Measurements from ENCODE around the gene FSTL4.
A peak's percentile ranks its signal among the peaks of the same experiment; 100 is the strongest.

Gene FSTL4

GRCh38 chr5:133247881-133248624 is 364.3 kb downstream of the FSTL4 start:
- no peaks in the 10 kb centered on the region for H3K9me3 ChIP-seq (ENCODE audit: insufficient read depth, low read length, severe bottlenecking)
- DNase-seq, result no peak
- H3K36me3 ChIP-seq (ENCODE audit: insufficient read depth, low read length), result no peaks in the 10 kb centered on the region
- peak overlapping the region; percentile 38; the same call in 1 of the 2 replicates for H3K27ac ChIP-seq (ENCODE audit: low read length)
- no peak overlapping the region for H3K4me3 ChIP-seq (ENCODE audit: low read depth in 1 of 2, low read length in 2 of 2)
- H3K79me2 ChIP-seq (ENCODE audit: insufficient read depth, low read length), result no peaks in the 10 kb centered on the region
- H3K9ac ChIP-seq (ENCODE audit: low read depth, low read length), result no peak overlapping the region
- peaks cover 95% of the 10 kb centered on the region for H3K4me1 ChIP-seq (ENCODE audit: insufficient read depth, low read length)
- no peak for TF ChIP-seq EZH2 (IDR thresholded peaks at IDR 0.05; ENCODE audit: borderline replicate concordance, low read depth, low read length, severe bottlenecking)
- TF ChIP-seq CTCF (IDR thresholded peaks at IDR 0.05; ENCODE audit: borderline replicate concordance, extremely low read depth, low read length, poor library complexity, severe bottlenecking), result no peak
- no peak overlapping the region for H2AFZ ChIP-seq (ENCODE audit: low read depth, low read length)
- no peak overlapping the region for H3K4me2 ChIP-seq (ENCODE audit: insufficient read depth, low read length)
- ATAC-seq (ENCODE audit: insufficient read depth, low read depth), result no peak
- no peaks in the 10 kb centered on the region for H4K20me1 ChIP-seq (ENCODE audit: insufficient read depth, low read length)
- peaks cover 7% of the 10 kb centered on the region for H3K27me3 ChIP-seq (ENCODE audit: insufficient read depth, low read length, poor library complexity)

- ATAC-seq (ENCODE audit: insufficient read depth, low read depth), result no peak
- Histone ChIP-seq H3K9ac (ENCODE audit: low read depth, low read length) (no peak overlapping the region), H2AFZ (ENCODE audit: low read depth, low read length) (no peak overlapping the region), H3K9me3 (ENCODE audit: insufficient read depth, low read length, severe bottlenecking) (no peaks in the 10 kb centered on the region), H4K20me1 (ENCODE audit: insufficient read depth, low read length) (no peaks in the 10 kb centered on the region), H3K4me1 (ENCODE audit: insufficient read depth, low read length) (peaks cover 87% of the 10 kb centered on the region), H3K79me2 (ENCODE audit: insufficient read depth, low read length) (no peaks in the 10 kb centered on the region), H3K4me3 (ENCODE audit: low read depth in 1 of 2, low read length in 2 of 2) (no peak overlapping the region), H3K4me2 (ENCODE audit: insufficient read depth, low read length) (no peak overlapping the region), H3K36me3 (ENCODE audit: insufficient read depth, low read length) (no peaks in the 10 kb centered on the region), H3K27me3 (ENCODE audit: insufficient read depth, low read length, poor library complexity) (peaks cover 7% of the 10 kb centered on the region), H3K27ac (ENCODE audit: low read length) (peak overlapping the region; percentile 38)
- DNase-seq, result no peak
- TF ChIP-seq EZH2 (IDR thresholded peaks at IDR 0.05; ENCODE audit: borderline replicate concordance, low read depth, low read length, severe bottlenecking), result no peak
- TF ChIP-seq CTCF (IDR thresholded peaks at IDR 0.05; ENCODE audit: borderline replicate concordance, extremely low read depth, low read length, poor library complexity, severe bottlenecking), result no peak
Measured at GRCh38 chr5:133247151-133247709, 365.1 kb downstream of the FSTL4 start.

GRCh38 chr5:133246376-133247150 is 365.8 kb downstream of the FSTL4 start:
- Histone ChIP-seq H3K4me2 (ENCODE audit: insufficient read depth, low read length) (no peak overlapping the region), H3K4me3 (ENCODE audit: low read depth in 1 of 2, low read length in 2 of 2) (no peak overlapping the region), H2AFZ (ENCODE audit: low read depth, low read length) (no peak overlapping the region), H3K36me3 (ENCODE audit: insufficient read depth, low read length) (no peaks in the 10 kb centered on the region), H4K20me1 (ENCODE audit: insufficient read depth, low read length) (no peaks in the 10 kb centered on the region), H3K4me1 (ENCODE audit: insufficient read depth, low read length) (peaks cover 81% of the 10 kb centered on the region), H3K79me2 (ENCODE audit: insufficient read depth, low read length) (no peaks in the 10 kb centered on the region), H3K27ac (ENCODE audit: low read length) (peak overlapping the region; percentile 58), H3K27me3 (ENCODE audit: insufficient read depth, low read length, poor library complexity) (peaks cover 7% of the 10 kb centered on the region), H3K9me3 (ENCODE audit: insufficient read depth, low read length, severe bottlenecking) (no peaks in the 10 kb centered on the region), H3K9ac (ENCODE audit: low read depth, low read length) (peak overlapping the region; percentile 16; the same call in 1 of the 2 replicates)
- TF ChIP-seq EZH2 (IDR thresholded peaks at IDR 0.05; ENCODE audit: borderline replicate concordance, low read depth, low read length, severe bottlenecking), result no peak
- DNase-seq (no peak), ATAC-seq (ENCODE audit: insufficient read depth, low read depth) (no peak)

GRCh38 chr5:133246053-133246370 is 366.3 kb downstream of the FSTL4 start:
- Histone ChIP-seq H2AFZ (ENCODE audit: low read depth, low read length) (no peak overlapping the region), H3K4me1 (ENCODE audit: insufficient read depth, low read length) (peaks cover 75% of the 10 kb centered on the region), H3K27me3 (ENCODE audit: insufficient read depth, low read length, poor library complexity) (peaks cover 6% of the 10 kb centered on the region), H3K9me3 (ENCODE audit: insufficient read depth, low read length, severe bottlenecking) (no peaks in the 10 kb centered on the region), H3K36me3 (ENCODE audit: insufficient read depth, low read length) (no peaks in the 10 kb centered on the region), H3K9ac (ENCODE audit: low read depth, low read length) (peak overlapping the region; percentile 16; the same call in 1 of the 2 replicates), H3K4me3 (ENCODE audit: low read depth in 1 of 2, low read length in 2 of 2) (no peak overlapping the region), H3K27ac (ENCODE audit: low read length) (peak overlapping the region; percentile 58), H3K4me2 (ENCODE audit: insufficient read depth, low read length) (no peak overlapping the region), H4K20me1 (ENCODE audit: insufficient read depth, low read length) (no peaks in the 10 kb centered on the region), H3K79me2 (ENCODE audit: insufficient read depth, low read length) (no peaks in the 10 kb centered on the region)
- ATAC-seq (ENCODE audit: insufficient read depth, low read depth), result no peak
- DNase-seq, result no peak
- TF ChIP-seq CTCF (IDR thresholded peaks at IDR 0.05; ENCODE audit: borderline replicate concordance, extremely low read depth, low read length, poor library complexity, severe bottlenecking), result no peak
